Fibroblast of skin of back (primary cell): ENCODE data around the gene RSPH9. TPM values are rescaled to one million over a fixed set of nuclear protein-coding genes. Genes with fewer than 3 reads are reported as not detected.

Source experiments
- DNase-seq: peaks from one replicate; pipeline ENCODE4 v3.0.0-alpha.2; 2013
- polyA plus RNA-seq, 2 experiments: library from polyadenylated mRNA; unstranded; fragments of 120-200 nt; gene quantifications; one replicate each; pipeline ENCODE4 v1.2.1, GENCODE V29; 2013; ENCODE audit not compliant: insufficient read length in 2 of 2

Gene RSPH9, protein sequence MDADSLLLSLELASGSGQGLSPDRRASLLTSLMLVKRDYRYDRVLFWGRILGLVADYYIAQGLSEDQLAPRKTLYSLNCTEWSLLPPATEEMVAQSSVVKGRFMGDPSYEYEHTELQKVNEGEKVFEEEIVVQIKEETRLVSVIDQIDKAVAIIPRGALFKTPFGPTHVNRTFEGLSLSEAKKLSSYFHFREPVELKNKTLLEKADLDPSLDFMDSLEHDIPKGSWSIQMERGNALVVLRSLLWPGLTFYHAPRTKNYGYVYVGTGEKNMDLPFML
- polyA plus RNA-seq (2013, experiment 1 of 2; ENCODE audit: insufficient read length): 0.57 TPM
- polyA plus RNA-seq (2013, experiment 2 of 2; ENCODE audit: insufficient read length): 0.61 TPM

- DNase-seq: peak; percentile 54
These were observed at the start of gene RSPH9 for GRCh38 chr6:43644940-43645612. TSS of gene RSPH9 (plus strand) at chr6:43645036. CDS start at chr6:43645099, 63 bp downstream.

- no peak for DNase-seq
These were observed 44.2 kb upstream of the RSPH9 start for GRCh38 chr6:43600595-43600994.

GRCh38 chr6:43604174-43604573 lies 40.7 kb upstream of the RSPH9 start:
- DNase-seq: peak; percentile 71

DNA sequence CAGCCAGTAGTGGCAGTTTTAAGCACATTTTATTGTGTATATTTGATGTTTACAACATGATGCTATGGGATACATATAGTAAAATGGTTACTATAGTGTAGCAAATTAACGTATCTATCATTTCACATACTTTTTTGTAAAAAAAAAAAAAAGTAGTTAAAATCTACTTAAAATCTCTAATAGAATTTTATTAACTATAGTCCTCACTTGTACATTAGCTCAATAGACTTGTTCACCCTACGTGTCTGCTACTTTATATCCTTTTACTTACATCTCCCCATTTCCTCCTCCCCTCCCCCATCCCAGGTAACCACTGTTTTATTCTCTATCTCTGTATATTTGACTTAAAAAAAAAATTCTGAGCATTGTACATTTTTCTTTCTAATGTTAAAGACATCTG lies 38.8 kb upstream of the RSPH9 start:
- DNase-seq: no peak

- DNase-seq: peak; percentile 77
These were observed 36.5 kb upstream of the RSPH9 start for GRCh38 chr6:43608310-43608763.

GRCh38 chr6:43608807-43609206 lies 36.0 kb upstream of the RSPH9 start:
- DNase-seq: no peak

- no peak for DNase-seq
These were observed 35.4 kb upstream of the RSPH9 start for GRCh38 chr6:43609402-43609801.

DNA sequence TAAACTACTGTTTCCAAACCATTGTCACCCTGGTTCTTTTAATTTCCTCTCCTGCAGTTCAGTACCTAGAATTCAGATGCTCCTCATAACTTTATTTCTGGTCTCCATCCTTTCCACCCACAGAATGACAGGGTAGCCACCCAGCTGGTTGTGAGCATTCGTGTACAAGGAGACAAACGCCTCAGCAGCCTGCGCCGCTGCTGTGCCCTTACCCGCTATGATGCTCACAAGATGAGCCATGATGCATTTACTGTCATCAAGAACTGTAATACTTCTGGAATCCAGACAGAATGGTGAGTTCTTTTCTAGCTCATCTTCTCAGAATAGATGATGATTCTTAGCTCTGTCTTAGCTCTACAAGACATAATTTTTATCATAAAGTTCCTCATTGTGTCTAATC lies 34.4 kb upstream of the RSPH9 start:
- DNase-seq: no peak

DNA sequence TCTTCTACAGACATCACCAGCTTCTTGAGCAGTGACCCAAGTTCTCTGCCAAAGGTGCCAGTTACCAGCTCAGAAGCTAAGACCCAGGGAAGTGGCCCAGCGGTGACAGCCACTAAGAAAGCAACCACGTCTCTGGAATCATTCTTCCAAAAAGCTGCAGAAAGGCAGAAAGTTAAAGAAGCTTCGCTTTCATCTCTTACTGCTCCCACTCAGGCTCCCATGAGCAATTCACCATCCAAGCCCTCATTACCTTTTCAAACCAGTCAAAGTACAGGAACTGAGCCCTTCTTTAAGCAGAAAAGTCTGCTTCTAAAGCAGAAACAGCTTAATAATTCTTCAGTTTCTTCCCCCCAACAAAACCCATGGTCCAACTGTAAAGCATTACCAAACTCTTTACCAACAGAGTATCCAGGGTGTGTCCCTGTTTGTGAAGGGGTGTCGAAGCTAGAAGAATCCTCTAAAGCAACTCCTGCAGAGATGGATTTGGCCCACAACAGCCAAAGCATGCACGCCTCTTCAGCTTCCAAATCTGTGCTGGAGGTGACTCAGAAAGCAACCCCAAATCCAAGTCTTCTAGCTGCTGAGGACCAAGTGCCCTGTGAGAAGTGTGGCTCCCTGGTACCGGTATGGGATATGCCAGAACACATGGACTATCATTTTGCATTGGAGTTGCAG lies 31.0 kb upstream of the RSPH9 start:
- no peak for DNase-seq

GRCh38 chr6:43614396-43614730 lies 30.5 kb upstream of the RSPH9 start:
- no peak for DNase-seq

GRCh38 chr6:43616725-43617472 lies 27.9 kb upstream of the RSPH9 start:
- no peak for DNase-seq

- no peak for DNase-seq
These were observed 23.6 kb upstream of the RSPH9 start for GRCh38 chr6:43621078-43621835.

- DNase-seq: no peak
These were observed 23.0 kb upstream of the RSPH9 start for GRCh38 chr6:43621836-43622180.

- DNase-seq: no peak
These were observed 22.3 kb upstream of the RSPH9 start for GRCh38 chr6:43622541-43622940.

- no peak for DNase-seq
These were observed 20.7 kb upstream of the RSPH9 start for GRCh38 chr6:43623880-43624785.

GRCh38 chr6:43624786-43625288 lies 20.0 kb upstream of the RSPH9 start:
- no peak for DNase-seq

DNA sequence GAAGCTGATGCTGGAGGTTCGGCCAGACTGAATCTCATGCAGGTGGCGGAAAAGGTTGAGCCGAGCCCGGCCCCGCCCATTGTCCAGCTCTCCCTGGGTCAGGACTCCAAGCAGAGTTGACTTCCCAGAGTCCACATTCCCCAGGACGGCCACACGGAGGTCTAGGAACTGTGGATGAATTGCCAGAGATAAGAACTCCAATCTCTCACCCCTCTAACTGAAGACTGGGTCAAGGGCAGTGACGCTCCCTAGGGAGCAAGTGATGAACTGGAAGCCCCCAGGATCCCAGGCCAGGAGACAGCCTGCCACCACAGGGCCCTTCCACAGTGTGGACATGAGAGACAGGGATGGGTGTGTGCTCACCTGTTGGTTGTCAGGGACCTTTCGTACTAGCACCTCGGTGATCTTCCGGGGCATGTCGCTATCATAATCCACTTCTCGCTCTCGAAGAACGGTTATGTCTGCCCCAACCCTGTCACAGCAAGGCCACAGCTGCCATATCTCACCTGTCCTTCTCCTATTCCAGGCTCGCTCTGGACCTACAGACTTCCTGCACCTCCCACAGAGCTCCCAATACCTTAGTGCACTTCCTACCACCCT lies 19.3 kb upstream of the RSPH9 start:
- no peak for DNase-seq

- DNase-seq: peak; percentile 97
These were observed 17.6 kb upstream of the RSPH9 start for GRCh38 chr6:43627008-43627825.

- peak; percentile 66 for DNase-seq
These were observed 16.3 kb upstream of the RSPH9 start for GRCh38 chr6:43628393-43629103.
